ENCODE data around the gene ERC2.

GRCh38 chr3:56361731-56362130 is 106.5 kb downstream of the ERC2 start:
- no peak for TF ChIP-seq CTCF (IDR thresholded peaks at IDR 0.05; ENCODE audit: insufficient read depth, low read length, poor library complexity, severe bottlenecking)
- TF ChIP-seq EZH2phosphoT487 (conservative IDR thresholded peaks at IDR 0.05; ENCODE audit: low read length) = no peak

Measured in SU-DHL-6 (cell line).